T-helper 2 cell treated with Interferon-gamma antibody and Interleukin-4, amounts not matched to agents 100 ng/mL and 5 ng/mL, for 36 hours (primary cell): ENCODE data around the gene BMP8A. TPM values are rescaled to one million over a fixed set of nuclear protein-coding genes. Genes with fewer than 3 reads are reported as not detected.
"Not testable (repeated sequence)": the region's sequence is repeated elsewhere in the genome, so short reads cannot be mapped to it uniquely, and the experiment has no call there.

ENCODE experiments used
- intact Hi-C: fragments of 100-400 bp; cut with micrococcal nuclease; formaldehyde crosslinking; loops from one replicate; pipeline ENCODE4 v1.15.1; 2023
- total RNA-seq: library from RNA; stranded (reverse); gene quantifications from 2 replicates; pipeline ENCODE4 v1.2.3, GENCODE V29; 2022

BMP8A gene
- total RNA-seq, 1 donor from 2014 or later, result not detected

DNA sequence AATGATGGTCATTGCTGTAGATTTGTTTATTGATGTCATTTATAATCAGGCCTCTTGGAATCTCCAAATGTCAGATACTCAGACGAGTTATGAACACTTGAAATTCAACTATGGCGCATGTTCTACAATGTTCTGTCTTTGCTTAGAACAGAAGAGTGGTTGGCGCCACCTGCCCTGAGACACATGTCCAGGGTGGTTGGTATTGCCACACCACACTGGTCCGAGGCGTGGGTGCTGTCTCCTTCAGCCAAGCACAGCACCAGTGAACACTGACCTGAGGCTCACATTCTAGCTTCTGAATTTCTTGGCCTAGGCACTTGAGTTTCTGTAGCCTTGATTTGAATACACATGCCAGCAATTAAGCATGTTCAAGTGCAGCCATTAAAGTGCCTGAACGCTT is 10.1 kb upstream of the BMP8A start:
- intact Hi-C loops, result no loop called here

DNA sequence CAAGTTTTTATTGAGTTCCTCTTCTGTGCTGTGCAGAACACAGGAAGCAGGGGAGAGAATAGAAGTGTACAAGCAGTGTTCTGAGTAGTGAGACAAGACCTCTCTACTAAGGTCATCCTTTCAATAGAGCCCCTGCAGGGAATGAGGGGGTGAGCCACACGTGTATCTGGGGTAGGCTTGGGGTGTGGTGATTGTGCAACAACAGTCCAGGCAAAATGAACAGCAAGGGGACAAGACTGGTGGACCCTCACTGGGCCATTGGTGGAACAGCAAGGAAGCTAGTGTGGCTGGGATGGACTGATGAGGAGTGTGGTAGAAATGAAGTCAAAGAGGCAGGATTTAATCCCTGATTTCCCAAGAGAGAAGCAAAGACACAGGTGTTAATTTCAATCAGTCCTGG is 8.2 kb upstream of the BMP8A start:
- intact Hi-C loops, result no loop called here

DNA sequence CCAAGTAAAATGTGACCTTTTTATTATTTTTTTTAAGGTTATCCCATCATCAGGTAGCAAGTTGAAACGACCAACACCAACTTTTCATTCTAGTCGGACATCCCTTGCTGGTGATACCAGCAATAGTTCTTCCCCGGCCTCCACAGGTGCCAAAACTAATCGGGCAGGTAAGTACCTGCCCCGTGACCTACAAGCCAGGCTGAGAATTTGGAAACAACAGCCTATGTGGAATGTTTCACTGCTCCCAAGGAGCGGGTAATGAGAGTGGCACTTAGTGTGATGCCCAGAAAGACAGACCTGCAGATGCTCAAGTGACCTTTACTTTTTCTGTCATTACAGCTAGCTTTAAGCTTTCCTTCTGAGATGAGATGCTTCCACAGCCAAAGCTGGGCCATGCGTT is 6.9 kb upstream of the BMP8A start:
- intact Hi-C loops, result no loop called here

DNA sequence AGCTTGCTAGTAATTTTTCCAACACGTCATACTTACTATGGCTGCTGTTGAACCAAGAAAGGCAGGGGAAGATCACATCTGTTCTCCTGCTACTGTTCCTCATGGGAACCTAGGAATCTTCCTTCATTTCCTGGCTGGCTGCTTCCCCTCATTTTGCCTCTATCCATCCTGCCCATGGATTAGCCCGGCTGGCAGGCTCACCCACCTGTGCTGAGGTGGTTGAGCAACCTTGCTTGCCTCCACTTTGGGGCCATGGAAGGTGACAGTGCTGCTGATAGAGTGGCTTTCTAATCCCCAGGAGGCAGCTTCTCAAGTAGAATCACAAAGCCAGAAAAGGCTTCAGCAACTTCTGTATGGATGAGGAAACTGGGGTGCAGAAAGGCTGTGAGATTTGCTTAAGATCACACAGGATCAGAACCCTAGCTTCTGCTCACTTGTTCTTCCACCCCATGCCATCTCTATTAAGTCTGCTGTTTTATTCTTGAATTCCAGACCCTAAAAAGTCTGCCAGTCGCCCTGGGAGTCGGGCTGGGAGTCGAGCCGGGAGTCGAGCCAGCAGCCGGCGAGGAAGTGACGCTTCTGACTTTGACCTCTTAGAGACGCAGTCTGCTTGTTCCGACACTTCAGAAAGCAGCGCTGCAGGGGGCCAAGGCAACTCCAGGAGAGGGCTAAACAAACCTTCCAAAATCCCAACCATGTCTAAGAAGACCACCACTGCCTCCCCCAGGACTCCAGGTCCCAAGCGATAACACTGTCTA is 6.2 kb upstream of the BMP8A start:
- intact Hi-C loops, result no loop called here

DNA sequence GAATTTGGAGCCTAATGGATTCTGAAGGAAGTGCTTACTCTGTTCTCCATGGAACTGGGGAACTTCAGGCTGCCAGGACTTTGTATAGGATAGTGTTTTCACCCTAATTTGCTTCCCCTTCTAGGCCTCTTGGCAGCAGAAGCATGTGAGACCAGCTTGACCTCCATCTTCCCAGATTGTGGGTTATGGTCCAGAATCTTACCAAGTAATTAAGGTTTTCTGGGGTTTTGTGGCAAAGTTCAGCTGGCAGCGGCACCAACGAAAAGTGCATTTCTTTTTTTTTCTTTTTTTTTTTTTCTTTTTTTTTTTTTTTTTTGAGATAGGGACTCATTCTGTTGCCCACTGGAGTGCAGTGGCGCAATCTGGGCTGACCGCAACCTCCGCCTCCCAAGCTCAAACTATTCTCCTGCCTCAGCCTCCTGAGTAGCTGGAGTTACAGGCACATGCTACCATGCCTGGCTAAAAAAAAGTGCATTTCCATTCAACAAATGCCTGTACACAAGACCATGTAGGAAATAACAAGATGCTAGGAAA is 3.4 kb upstream of the BMP8A start:
- intact Hi-C loops, result no loop called here

DNA sequence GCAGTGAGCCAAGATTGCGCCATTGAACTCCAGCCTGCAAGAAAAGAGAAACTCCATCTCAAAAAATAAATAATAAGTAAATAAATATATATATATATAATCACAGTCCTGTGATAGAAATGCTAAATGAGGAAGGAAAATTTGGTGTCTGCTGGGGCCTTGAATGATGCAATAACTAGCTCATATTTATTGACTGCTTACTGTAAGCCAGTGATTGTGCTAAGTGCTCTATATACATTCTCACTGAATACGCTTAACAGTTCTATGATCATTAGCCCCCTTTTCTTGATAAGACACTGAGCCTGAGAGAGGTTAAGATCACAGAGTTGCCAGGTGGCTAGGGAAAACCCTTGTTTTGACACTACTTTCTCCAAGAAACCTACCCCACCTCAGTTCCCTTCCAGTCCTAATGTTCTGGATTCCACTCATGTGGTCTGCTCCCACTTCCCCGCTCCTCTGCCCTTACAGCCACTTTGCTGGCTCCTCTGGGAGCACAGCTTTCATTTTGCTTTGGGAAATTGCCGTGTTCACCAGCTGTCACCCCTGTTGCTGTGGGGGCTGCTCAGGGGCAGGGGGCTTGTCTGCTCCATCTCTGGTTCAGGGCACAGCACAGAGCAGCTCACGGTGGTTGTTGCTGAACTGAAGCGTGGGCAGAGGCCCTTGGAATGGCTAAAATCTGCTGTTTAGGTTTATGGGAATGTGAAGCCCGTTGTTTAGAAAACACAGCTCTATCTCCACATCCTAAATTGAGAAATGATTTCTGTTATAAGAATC is 2.5 kb upstream of the BMP8A start:
- intact Hi-C loops, result no loop called here

DNA sequence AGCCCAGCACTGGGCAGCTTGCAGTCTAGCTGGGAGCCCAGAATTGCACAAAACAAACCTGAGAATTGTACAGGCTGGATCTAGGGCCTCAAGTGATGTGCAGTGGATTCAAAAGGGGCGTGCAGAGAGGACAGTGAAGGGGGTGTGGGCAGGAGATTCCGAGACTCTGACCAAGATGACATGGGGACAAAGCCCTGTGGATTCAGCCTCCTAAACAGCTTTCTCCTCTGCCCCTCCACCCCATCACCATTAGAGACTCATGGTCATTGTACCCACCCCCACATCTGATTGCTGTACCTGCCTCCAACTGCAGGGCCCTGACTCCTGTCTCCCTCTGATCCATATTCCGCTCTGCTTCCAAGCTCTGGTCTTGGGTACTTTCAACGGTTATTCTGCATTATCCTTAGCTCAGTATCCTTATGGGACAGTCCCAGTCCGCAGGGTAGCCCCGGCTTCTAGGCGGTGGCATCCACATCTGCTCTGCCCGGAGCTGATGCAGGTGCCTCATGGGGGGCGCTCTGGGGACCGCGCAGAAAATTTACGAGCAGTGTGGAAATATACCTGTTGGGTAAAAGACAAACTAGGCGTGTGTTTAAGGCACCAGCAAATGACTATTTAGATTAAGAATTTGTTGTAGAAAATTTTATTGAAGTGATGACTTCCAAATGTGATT is 1.7 kb upstream of the BMP8A start:
- intact Hi-C loops, result no loop called here

DNA sequence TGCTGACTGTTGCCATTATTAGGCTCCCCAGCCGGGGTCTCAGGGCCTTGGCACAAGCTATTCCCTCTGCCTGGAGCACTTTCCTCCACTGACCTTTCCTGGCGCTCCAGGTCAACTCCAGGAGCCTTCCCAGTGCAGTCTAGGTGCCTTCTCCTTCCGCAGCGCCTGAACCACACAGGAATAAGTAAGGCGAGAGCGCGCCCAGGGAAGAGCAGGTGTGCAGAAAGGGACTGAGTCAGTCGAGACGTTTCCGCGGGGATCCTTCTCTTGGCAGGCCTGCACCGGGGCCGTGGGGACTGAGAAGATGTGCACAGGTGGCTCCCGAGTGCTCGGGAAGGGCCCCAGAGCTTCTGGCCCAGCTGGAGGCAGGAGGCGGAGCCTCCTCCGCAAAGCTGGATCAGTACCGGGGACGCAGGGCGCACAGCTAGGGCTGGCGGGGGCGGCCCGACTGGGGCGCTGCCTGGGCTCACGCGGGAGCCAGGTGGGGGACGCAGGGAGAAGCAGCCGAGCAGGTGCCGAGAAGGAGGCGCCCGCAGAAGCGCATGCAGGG is 765 bp upstream of the BMP8A start:
- intact Hi-C loops, result no loop called here

DNA sequence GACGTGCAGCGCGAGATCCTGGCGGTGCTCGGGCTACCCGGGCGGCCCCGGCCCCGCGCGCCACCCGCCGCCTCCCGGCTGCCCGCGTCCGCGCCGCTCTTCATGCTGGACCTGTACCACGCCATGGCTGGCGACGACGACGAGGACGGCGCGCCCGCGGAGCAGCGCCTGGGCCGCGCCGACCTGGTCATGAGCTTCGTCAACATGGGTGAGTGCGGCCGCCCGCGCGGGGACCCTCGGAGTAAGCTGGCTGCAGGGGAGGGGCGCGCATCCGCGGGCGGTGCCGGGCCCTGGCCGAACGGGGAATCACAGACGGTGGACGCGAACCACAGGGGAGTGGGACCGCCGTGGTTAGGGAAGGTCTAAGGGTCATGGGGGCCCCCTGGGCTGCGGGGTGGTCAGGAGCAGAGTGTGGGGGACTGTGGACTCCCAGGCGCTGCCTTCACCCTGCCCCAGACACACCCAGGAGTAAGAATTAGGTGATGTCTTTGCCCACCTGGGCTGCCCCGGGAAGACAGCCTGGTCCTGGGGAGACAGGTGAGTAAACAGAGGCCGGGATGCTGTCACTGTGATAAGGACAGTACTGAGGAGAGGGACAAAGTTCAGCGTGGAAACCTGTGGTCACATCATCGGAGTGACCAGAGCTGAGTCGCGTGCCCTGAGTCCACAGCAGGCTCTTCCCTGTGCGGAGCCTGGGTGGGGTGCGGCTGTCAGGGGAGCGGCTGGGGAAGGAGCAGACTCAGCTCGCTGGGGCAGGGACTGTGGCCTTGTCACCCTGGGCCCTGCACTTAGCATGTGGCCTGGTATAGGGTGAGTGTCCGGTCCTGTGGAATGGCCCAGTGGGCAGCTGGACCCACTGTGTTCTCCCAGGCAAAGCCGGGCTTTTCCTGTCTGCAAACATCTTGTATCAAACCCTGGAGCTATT is 944 bp downstream of the BMP8A start:
- intact Hi-C loops, result not testable (repeated sequence)

DNA sequence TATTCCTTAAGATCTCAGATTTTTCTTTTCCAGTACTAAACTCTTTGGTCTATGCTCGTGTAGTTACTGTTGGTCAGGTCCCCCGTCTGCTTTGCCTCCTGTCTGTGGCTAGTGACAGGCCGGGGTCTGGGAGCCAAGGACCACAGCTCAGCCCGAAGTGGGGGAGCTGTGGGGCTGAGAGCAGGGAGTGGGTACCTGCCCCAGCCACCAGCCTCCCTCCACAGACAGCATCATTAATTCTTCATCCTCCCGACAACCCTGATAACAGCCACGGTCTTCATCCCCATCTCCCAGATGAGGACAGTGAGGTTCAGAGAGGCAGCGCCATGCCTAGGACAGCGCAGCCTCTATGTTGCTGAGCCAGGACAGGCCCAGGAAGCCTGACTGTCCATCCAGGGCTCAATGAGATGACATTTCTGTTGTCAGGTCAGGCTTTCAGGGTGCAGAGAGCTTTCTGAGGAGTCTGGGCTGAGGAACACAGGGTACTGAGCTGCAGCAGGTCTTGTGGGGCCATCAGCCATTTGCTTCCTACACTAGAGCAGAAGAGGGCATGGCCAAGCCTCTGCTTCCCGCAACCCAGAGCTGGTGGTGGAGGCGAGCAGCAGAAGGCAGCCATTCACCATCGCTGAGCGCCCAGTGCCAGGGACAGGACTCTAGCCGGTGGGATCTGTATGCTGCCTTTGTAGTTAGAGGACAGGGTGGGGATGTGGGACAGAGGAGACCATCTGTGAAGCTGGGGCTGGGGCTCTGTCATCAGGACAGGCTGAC is 1.8 kb downstream of the BMP8A start:
- intact Hi-C loops, result not testable (repeated sequence)

DNA sequence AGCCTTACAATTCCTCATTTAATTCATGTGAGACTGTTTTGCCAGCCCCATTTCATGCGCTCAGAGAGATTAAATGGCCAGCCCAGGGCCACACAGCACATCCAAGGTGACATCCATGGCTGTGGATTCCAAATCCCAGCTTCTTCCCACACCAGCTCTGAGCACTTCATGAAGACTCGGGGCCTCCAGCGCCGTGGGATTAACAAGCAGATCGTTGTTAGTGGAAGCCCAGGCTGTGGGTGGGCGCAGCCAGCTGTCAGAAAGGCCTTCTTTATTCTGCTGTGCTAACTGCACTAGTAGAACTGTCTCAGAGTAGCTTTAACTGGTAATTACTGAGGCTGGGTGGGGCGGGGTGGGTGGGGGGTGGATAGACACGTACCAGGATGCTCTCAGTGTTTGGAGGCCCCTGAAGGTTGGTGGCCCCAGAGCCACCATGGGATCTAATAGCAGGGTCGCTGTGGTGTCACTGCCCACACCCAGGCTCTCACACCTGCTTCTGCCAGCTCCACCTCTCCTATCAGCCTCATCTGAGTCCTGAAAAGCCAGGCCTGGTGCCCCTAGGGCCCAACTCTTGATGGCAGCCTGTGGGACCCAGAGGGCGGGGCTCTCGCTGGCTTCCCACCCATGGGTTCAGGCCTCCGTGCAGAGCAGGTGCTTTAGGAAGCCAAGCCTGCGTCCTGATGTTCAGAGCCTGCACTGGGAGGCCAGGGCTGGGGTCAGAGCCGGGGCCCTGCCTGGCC is 3.4 kb downstream of the BMP8A start:
- intact Hi-C loops, result no loop called here

DNA sequence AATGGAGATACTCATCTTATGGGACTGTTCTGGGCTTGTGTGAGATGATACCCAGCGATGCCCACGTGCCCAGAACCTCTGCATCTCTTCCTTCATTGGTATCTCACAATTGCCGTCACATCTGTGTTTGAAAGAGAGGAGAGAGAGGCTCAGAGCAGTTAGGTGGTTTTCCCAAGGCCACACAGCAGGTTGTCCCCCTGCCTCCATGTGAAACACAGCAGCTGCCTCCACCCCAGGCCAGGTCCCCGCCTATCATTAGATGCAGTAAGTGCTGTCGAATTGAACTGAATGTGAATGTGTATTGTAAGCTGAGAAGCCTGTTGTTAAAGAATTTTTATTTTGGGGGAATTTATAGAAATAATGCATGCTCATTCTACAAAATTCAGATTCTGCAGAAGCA is 5.1 kb downstream of the BMP8A start:
- intact Hi-C loops, result not testable (repeated sequence)

DNA sequence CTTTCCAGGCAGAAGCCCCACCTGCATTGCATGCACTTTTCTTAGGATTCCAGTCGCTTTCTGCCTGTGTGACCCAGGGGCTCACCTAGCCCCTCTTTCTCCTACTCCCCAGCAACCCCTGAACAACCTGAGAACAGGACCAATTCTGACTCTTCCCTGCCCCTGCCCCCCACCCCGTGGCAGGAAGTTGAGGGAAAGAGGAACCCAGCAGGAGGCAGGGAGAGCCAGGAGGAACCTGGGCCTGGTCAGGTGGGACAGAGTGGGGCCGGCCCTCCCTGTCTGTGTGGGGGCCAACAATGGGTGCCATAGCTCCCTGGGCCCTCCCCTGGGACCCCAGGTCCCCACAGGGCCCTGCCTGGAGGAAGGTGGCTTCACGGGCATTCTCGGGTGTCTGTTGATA is 6.1 kb downstream of the BMP8A start:
- intact Hi-C loops, result no loop called here

DNA sequence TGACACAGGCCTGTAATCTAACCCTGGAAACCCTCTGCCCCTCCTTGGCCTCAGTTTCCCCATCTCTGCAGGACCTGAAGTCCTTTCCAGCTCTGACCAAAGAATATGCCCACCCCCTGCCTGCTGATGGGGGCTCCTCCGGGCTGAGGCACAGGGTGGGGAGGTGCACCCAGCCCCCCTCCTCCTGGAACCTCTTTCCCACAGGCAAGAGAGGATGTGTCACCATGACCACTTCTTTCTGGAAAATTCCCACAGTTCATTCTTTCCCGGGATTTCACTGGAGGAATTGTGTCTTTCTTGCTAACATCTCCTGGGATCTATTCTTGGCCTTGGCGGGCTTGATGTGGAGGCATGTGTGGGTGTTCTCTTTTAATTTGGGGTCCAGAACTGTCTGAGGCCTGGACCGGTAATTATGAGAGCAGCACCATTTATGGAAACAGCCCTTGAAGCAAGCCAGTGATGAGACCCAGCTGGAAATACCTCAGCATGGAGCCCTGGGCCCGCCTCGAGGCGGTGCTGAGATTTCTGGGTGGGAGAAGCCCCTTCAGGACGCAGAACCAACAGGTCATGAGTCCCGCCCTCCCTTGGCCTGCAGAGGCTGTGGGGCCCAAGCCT is 6.8 kb downstream of the BMP8A start:
- intact Hi-C loops, result not testable (repeated sequence)

DNA sequence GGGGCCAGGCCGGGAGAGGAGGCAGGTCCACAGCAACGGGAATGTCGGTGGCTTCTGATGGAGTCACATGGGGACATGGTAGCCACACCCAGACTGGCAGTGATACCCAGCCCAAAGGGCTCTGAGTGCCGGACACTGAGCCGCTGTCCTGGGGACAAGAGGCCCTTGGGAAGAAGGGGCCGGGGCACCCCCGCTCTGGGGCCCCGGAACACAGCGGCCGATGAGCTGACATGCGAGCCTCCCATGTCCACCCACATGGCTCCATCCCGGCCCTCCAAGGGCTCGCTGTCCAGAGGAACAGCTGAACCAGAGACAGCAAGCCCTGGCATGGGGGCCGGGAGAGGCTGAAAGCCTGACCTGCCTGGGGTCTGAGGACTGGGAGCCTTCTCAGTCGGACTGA is 7.4 kb downstream of the BMP8A start:
- intact Hi-C loops, result not testable (repeated sequence)

DNA sequence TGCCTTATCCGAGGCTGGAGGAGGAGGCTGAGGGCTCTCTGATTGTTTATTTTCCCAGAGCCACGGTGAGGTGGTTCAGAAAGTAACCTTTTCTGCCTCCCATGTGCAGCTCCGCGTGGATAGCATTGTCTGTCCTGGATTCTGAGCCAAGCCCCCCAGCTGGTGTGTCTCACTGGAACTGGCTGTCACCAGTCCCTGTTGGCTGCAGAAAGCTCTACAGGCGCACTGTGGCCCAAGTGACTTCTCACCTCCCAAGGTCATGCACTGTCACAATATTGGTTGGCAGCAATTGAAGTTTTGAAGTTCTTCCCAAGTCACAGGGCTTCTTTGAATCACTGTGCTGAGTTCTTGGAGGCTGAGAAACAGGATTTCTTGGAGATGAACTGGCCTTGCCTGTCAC is 8.2 kb downstream of the BMP8A start:
- intact Hi-C loops, result no loop called here

DNA sequence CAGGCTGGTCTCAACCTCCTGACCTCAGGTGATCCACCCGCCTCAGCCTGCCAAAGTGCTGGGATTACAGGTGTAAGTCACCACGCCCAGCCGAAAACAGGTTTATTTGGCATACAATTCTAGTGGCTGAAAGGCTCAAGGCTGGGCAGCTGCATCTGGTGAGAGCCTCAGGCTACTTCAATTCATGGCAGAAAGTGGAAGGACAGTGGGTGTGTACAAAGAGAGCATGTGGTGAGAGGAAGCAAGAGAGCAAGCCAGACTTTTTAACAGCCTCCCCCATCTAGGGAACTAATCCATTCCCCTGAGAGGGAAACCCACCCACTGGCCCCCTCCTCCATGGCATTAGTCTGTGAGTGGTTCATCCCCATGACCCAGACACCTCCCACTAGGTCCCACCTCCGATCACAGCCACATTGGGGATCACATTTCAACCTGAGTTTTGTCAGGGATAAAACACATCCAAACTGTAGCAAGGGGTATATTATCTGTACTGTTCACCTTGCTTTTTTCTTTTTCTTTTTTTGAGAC is 9.5 kb downstream of the BMP8A start:
- intact Hi-C loops, result no loop called here

DNA sequence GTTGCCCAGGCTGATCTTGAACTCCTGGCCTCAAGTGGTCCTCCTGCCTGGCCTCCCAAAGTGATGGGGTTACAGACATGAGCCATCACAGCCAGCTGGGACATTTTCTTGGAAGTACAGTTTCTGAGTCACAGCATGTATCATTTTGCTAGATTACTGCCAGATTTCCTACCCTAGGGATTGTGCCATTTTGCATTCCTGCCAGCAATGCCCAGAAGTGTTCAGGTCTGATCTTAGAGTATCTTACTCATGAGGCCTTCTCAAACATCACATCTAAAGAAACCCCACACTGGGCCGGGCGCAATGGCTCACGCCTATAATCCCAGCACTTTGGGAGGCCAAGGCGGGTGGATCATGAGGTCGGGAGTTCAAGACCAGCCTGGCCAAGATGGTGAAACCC is 10.2 kb downstream of the BMP8A start:
- intact Hi-C loops, result no loop called here

DNA sequence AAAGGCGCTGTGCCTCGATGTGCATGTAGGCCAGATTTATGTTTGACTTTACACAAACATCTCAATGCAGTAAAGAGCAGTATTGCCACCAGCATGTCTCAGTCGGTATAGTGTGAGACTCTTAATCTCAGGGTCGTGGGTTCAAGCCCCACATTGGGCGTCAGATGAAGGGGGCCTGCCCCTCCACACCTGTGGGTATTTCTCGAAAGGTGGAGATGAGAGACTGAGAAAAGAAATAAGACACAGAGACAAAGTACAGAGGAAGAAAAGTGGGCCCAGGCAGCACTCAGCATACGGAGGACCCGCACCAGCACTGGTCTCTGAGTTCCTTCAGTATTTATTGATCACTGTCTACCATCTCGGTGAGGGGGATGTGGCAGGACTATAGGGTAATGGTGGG is 13.0 kb downstream of the BMP8A start:
- intact Hi-C loops, result not testable (repeated sequence)
